HEK293T (cell line): ENCODE results near the gene MYO1B.

Experiments used
- CTCF ChIA-PET: fragments of 350-600 bp; formaldehyde crosslinking; extraction: SDS; loops from one replicate; lab custom pipeline; 2021; ENCODE audit warnings: antibody characterized with exemption, inconsistent platforms; lab: Yijun Ruan, JAX
- POLR2A ChIA-PET: fragments of 350-600 bp; formaldehyde crosslinking; extraction: SDS; loops from one replicate; lab custom pipeline; 2020; ENCODE audit warnings: antibody characterized with exemption, inconsistent platforms; lab: Yijun Ruan, JAX
- DNase-seq: peaks from one replicate; pipeline ENCODE4 v3.0.0; 2012; ENCODE audit warnings: mixed read lengths; ENCODE audit errors: extremely low spot score
- ARNT ChIP-seq: fragments of 450-650 bp; IDR thresholded peaks from 2 replicates; pipeline ENCODE4 v1.6.1; 2017; ENCODE audit warnings: mild to moderate bottlenecking
- BHLHE40 ChIP-seq: fragments of 450-650 bp; IDR thresholded peaks from 2 replicates; pipeline ENCODE4 v1.6.1; 2016; ENCODE audit warnings: mild to moderate bottlenecking, moderate library complexity, borderline replicate concordance
- CTBP1 ChIP-seq: fragments of 450-650 bp; IDR thresholded peaks from 2 replicates; pipeline ENCODE4 v1.6.1; 2016; ENCODE audit warnings: borderline replicate concordance
- ELF4 ChIP-seq: fragments of 450-650 bp; IDR thresholded peaks from 2 replicates; pipeline ENCODE4 v1.6.1; 2017; ENCODE audit warnings: antibody characterized with exemption
- FOXA1 ChIP-seq: fragments of 450-650 bp; IDR thresholded peaks from 2 replicates; pipeline ENCODE4 v1.6.1; 2016; ENCODE audit warnings: mild to moderate bottlenecking
- FOXK2 ChIP-seq: fragments of 450-650 bp; IDR thresholded peaks from 2 replicates; pipeline ENCODE4 v1.6.1; 2016; ENCODE audit warnings: mild to moderate bottlenecking
- FOXM1 ChIP-seq: fragments of 450-650 bp; IDR thresholded peaks from 2 replicates; pipeline ENCODE4 v1.6.1; 2017; ENCODE audit warnings: mild to moderate bottlenecking, borderline replicate concordance
- HDGF ChIP-seq: fragments of 450-650 bp; IDR thresholded peaks from 2 replicates; pipeline ENCODE4 v1.6.1; 2017; ENCODE audit warnings: antibody characterized with exemption, borderline replicate concordance
- L3MBTL2 ChIP-seq: fragments of 450-650 bp; conservative IDR thresholded peaks from 2 replicates; pipeline ENCODE4 v1.6.1; 2016; ENCODE audit warnings: mild to moderate bottlenecking
- LEF1 ChIP-seq: fragments of 450-650 bp; IDR thresholded peaks from 2 replicates; pipeline ENCODE4 v1.6.1; 2017; ENCODE audit warnings: mild to moderate bottlenecking, borderline replicate concordance
- NFRKB ChIP-seq: fragments of 450-650 bp; IDR thresholded peaks from 2 replicates; pipeline ENCODE4 v1.6.1; 2016; ENCODE audit warnings: mild to moderate bottlenecking, moderate library complexity
- SP1 ChIP-seq: fragments of 450-650 bp; IDR thresholded peaks from 2 replicates; pipeline ENCODE4 v1.6.1; 2017
- SUZ12 ChIP-seq: fragments of 450-650 bp; IDR thresholded peaks from 2 replicates; pipeline ENCODE4 v1.6.1; 2016; ENCODE audit warnings: mild to moderate bottlenecking
- TARDBP ChIP-seq: fragments of 450-650 bp; IDR thresholded peaks from 2 replicates; pipeline ENCODE4 v1.6.1; 2016
- ZNF384 ChIP-seq: fragments of 450-650 bp; IDR thresholded peaks from 2 replicates; pipeline ENCODE4 v1.6.1; 2016
- TF ChIP-seq, protein P1 (sequence below): fragments of 450-650 bp; IDR thresholded peaks from 2 replicates; pipeline ENCODE4 v1.6.1; 2016

The MYO1B gene

DNA sequence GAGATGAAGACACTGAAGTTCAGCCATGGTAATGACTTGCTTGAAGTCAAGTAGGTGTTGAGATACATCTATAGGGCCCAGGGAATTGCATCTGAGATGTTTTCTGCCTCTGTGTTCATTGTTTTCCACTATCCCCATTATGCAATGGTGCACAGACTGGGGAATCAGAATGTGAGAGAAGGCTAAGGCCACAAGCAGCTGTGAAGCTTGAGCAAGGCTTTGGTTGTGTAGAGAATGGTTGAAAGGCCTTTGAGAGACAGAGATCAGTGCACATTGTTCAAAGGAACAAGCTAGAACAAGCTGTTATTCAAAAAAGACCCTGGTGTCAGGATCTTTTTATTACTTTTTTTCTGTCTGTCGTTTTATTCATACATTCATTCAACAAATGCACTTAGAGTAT, 82.3 kb downstream of the MYO1B start:
- DNase-seq, result no peak
- CTCF ChIA-PET, result no interaction called here
- TF ChIP-seq TARDBP, result no peak
- POLR2A ChIA-PET, result no interaction called here

DNA sequence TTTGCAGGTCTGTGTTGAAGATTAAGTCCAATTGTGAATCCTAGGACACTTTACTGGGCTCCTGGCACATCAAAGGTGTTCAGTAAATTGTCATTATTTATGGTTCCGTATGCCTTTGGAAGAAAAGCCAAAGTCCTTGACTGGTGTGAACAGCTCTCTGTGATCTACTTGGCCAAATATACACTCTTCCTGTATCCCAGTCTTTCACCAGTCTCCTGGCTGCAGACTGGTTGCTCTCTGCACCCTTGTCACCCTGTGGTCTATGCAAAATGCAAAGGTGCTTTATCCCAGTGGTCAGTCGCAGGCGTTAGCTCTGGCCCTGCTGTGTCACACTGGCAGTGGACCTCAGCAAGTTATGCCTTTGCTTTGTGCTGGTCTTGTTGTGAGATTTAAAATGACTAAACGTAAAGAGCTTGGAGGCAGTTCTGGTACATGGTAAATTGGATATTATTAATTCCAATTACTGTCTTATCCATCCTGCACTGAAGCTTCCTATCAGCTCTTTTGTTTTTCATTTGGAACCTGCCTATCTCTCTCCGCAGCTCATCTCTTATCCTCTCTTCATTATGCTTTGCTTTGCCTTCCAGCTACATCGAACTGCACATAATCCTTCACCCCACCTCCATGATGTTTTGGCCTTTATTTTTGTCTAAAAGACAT, 83.1 kb downstream of the MYO1B start:
- ChIA-PET POLR2A (interaction anchor here (0.7 kb wide), 1 partner anchor 545 kb away, joined by 3 read pairs; no protein-coding TSS in a partner anchor), CTCF (no interaction called here)
- DNase-seq, result no peak
- TF ChIP-seq FOXM1 (no peak), SP1 (no peak), ELF4 (no peak), SUZ12 (no peak), LEF1 (no peak), HDGF (no peak), ARNT (no peak)

DNA sequence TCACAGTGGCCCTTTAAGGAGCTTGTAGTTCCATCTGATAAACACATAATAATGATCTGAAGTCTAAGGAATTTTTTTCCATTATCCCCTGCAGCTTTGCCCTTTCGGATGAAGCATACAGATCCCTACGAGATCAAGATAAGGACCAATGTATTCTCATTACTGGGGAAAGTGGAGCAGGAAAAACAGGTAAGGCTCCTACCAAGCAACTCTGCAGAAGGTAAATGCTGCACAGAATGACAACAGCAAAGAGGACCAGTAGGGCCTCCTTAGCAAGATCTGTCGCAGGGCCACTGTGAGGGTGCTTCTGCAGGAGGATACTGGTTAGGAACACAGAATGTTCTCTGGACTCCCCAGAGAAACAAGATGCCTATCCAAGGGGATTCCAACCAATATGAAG, 84.6 kb downstream of the MYO1B start:
- POLR2A ChIA-PET, result no interaction called here
- no peak for TF ChIP-seq FOXA1
- TF ChIP-seq NFRKB, result no peak
- TF ChIP-seq FOXK2, result no peak
- TF ChIP-seq FOXM1, result no peak
- TF ChIP-seq L3MBTL2, result no peak
- TF ChIP-seq TARDBP, result no peak
- TF ChIP-seq LEF1, result no peak
- no peak for TF ChIP-seq BHLHE40
- no peak for TF ChIP-seq ZNF384
- TF ChIP-seq CTBP1, result no peak
- TF ChIP-seq SP1, result no peak
- TF ChIP-seq HDGF, result no peak
- TF ChIP-seq, protein P1, sequence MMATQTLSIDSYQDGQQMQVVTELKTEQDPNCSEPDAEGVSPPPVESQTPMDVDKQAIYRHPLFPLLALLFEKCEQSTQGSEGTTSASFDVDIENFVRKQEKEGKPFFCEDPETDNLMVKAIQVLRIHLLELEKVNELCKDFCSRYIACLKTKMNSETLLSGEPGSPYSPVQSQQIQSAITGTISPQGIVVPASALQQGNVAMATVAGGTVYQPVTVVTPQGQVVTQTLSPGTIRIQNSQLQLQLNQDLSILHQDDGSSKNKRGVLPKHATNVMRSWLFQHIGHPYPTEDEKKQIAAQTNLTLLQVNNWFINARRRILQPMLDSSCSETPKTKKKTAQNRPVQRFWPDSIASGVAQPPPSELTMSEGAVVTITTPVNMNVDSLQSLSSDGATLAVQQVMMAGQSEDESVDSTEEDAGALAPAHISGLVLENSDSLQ, result no peak
- no peak for TF ChIP-seq ELF4
- TF ChIP-seq ARNT, result no peak
- TF ChIP-seq SUZ12, result no peak
- DNase-seq, result no peak
- CTCF ChIA-PET, result no interaction called here

DNA sequence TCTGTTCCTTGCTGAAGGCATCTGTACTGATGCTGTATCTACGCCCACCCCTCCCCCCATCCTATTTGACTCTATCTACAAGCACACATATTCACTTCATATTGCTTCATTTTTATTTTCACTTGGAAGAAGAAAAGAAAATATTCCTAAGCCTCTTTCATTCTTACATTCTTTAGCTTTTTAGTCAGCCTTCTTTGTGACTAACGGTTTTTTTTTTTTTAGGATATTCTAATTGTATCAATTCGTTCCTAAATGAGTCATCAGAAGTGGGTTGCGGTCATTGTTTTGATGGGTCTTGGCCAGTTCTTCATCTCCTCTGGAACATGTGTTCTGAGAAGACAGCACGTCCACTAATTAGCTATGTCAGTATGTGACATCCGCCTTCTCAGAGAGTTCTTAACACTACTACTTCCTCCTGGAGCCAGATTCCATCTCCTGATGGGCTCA, 88.7 kb downstream of the MYO1B start:
- no peak for TF ChIP-seq CTBP1
- no peak for TF ChIP-seq NFRKB
- TF ChIP-seq TARDBP, result no peak
- DNase-seq, result no peak
- POLR2A ChIA-PET, result no interaction called here
- CTCF ChIA-PET, result no interaction called here

DNA sequence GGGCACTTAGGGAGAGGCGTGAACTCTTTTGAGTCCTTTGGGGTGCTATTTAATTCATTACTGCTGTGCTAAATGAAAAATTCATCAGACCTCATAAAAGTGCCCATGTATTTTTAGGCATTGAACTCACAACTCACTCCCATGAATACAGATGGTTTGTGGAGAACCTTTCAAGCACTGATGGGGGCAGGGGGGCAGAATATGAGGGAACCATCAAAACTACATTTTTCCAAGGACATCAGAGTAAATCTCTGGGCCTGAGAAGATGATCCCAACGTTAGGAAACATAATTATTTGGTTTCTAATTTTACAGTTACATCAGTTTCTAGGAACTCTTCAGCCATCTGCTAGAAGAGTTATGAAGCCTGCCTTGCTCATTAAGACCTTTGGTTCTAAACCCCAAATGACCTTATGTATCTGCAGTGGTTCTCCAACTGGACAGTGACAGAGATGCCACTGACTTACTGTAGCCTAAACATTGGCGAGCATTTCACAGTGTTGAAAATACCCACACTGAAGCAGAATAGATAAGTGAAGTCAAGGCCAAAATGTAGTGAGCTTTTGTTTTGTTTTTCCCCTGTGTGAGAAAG, 90.8 kb downstream of the MYO1B start:
- no peak for DNase-seq
- ChIA-PET POLR2A (no interaction called here), CTCF (no interaction called here)
- no peak for TF ChIP-seq FOXM1
- TF ChIP-seq SUZ12, result no peak

DNA sequence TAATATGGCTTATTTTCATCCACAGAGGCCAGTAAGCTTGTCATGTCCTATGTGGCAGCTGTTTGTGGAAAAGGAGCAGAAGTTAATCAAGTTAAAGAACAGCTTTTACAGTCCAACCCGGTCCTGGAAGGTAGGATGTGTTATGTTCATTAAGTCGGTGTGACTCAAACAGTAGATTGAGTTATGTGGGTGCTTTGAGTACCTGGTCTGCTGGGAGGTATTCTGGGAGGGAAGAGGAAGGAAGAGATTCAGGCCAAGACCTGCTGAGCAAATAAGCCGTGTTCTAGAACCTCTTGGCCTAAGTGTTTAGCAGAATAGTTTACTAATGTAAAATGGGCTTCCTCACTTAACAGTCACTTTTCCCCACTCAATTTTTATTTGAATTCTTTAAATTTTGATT, 96.2 kb downstream of the MYO1B start:
- ChIA-PET CTCF (no interaction called here), POLR2A (no interaction called here)
- no peak for DNase-seq
- no peak for TF ChIP-seq SUZ12
- no peak for TF ChIP-seq TARDBP
- TF ChIP-seq FOXM1, result no peak
- no peak for TF ChIP-seq ZNF384
- TF ChIP-seq SP1, result no peak
- TF ChIP-seq ARNT, result no peak
- no peak for TF ChIP-seq FOXA1
- TF ChIP-seq NFRKB, result no peak
- TF ChIP-seq FOXK2, result no peak
- TF ChIP-seq, protein P1, result no peak
- no peak for TF ChIP-seq HDGF
- TF ChIP-seq ELF4, result no peak
- no peak for TF ChIP-seq CTBP1
- no peak for TF ChIP-seq LEF1
- no peak for TF ChIP-seq BHLHE40
- TF ChIP-seq L3MBTL2, result no peak

DNA sequence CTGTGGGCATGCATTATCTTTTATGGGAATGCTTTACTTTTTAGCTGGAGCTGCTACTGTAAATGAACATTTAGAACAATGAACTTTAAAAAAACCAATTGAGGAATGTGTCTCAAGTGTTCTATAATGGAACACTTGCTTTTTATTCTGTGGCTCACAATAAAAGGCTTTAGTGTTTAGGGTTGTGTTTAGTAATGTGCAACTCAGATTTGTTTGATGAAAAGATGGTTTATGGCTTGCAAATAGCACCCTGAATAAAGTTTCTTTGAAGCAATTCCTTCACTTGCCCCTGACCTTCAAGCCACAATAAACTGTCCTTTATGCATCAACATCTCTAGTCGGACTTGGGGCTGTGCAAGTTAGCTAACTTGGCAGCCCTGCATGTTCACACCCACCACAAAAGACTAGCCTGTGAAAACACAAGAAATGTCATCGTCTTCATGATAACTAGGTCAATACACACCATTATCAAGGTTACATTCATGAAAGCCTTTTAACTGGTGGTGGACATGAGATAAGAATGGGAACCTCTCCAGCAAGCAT, 98.7 kb downstream of the MYO1B start:
- CTCF ChIA-PET, result no interaction called here
- no peak for TF ChIP-seq FOXK2
- TF ChIP-seq, protein P1, result no peak
- no peak for TF ChIP-seq HDGF
- TF ChIP-seq LEF1, result no peak
- TF ChIP-seq BHLHE40, result no peak
- no peak for TF ChIP-seq FOXA1
- no peak for TF ChIP-seq ZNF384
- TF ChIP-seq L3MBTL2, result no peak
- no peak for TF ChIP-seq ARNT
- no peak for DNase-seq
- POLR2A ChIA-PET, result no interaction called here
